GM23248 (cell line): ENCODE results near the gene MPG. TPM values are rescaled to one million over a fixed set of nuclear protein-coding genes. Genes with fewer than 3 reads are reported as not detected.

Experiments used
- DNase-seq: peaks from one replicate; pipeline ENCODE4 v3.0.0-alpha.2; 2015
- H2AFZ ChIP-seq: fragments of 200-600 bp; sonication (generic); 2 replicates; pipeline ENCODE4 v1.6.1; 2016; ENCODE audit warnings: antibody characterized with exemption
- H3F3A ChIP-seq: fragments of 200-600 bp; sonication (generic); 2 replicates; pipeline ENCODE4 v1.6.1; 2016; ENCODE audit warnings: mild to moderate bottlenecking, antibody characterized with exemption, mixed run types; ENCODE audit not compliant: insufficient read depth
- H3K27ac ChIP-seq: fragments of 200-600 bp; sonication (generic); 2 replicates; pipeline ENCODE4 v1.5.1; 2016; ENCODE audit warnings: mild to moderate bottlenecking
- H3K27me3 ChIP-seq: fragments of 200-600 bp; sonication (generic); replicated peaks from 2 replicates; pipeline ENCODE4 v1.6.1; 2016; ENCODE audit warnings: mild to moderate bottlenecking; ENCODE audit not compliant: insufficient read depth
- H3K36me3 ChIP-seq: fragments of 200-600 bp; sonication (generic); 2 replicates; pipeline ENCODE4 v1.6.1; 2016; ENCODE audit warnings: low read depth, mild to moderate bottlenecking
- H3K4me1 ChIP-seq: fragments of 200-600 bp; sonication (generic); 2 replicates; pipeline ENCODE4 v1.6.1; 2016; ENCODE audit warnings: mild to moderate bottlenecking; ENCODE audit not compliant: insufficient read depth
- H3K4me2 ChIP-seq: fragments of 200-600 bp; sonication (generic); one replicate; pipeline ENCODE4 v1.6.1; 2016; ENCODE audit warnings: mild to moderate bottlenecking; ENCODE audit not compliant: unreplicated experiment
- H3K4me3 ChIP-seq: fragments of 200-600 bp; sonication (generic); 2 replicates; pipeline ENCODE4 v1.5.1; 2016; ENCODE audit warnings: mild to moderate bottlenecking
- H3K79me2 ChIP-seq: fragments of 200-600 bp; sonication (generic); 2 replicates; pipeline ENCODE4 v1.6.1; 2016; ENCODE audit warnings: mild to moderate bottlenecking; ENCODE audit not compliant: insufficient read depth
- H3K9ac ChIP-seq: fragments of 200-600 bp; sonication (generic); 2 replicates; pipeline ENCODE4 v1.6.1; 2016; ENCODE audit warnings: mild to moderate bottlenecking
- H3K9me2 ChIP-seq: fragments of 200-600 bp; sonication (generic); 2 replicates; pipeline ENCODE4 v1.6.1; 2016; ENCODE audit warnings: mixed run types, mild to moderate bottlenecking, moderate library complexity; ENCODE audit not compliant: insufficient read depth
- H3K9me3 ChIP-seq: fragments of 200-600 bp; sonication (generic); one replicate; pipeline ENCODE4 v1.6.1; 2017; ENCODE audit warnings: low read depth
- H4K20me1 ChIP-seq: fragments of 200-600 bp; sonication (generic); 2 replicates; pipeline ENCODE4 v1.6.0; 2016; ENCODE audit not compliant: insufficient read depth
- EZH2 ChIP-seq: fragments of 200-600 bp; sonication (generic); IDR thresholded peaks from 2 replicates; pipeline ENCODE4 v1.6.1; 2018; ENCODE audit warnings: antibody characterized with exemption, mild to moderate bottlenecking; ENCODE audit not compliant: insufficient read depth, poor library complexity, severe bottlenecking
- EZH2phosphoT487 ChIP-seq: fragments of 200-600 bp; sonication (generic); IDR thresholded peaks from 2 replicates; pipeline ENCODE4 v1.6.1; 2018; ENCODE audit warnings: antibody characterized with exemption, moderate library complexity, mild to moderate bottlenecking, low read depth; ENCODE audit not compliant: insufficient read depth
- WGBS, 2 experiments: methylation state at CpG; one replicate each; pipeline ENCODE4 v1.1.6; 2015 to 2017; ENCODE audit warnings: low lambda C conversion rate in 2 of 2, low coverage in 1 of 2; ENCODE audit errors: missing lambda C conversion rate in 2 of 2; 5-methylcytosine and 5-hydroxymethylcytosine counted together
- in situ Hi-C: fragments of 300-500 bp; cut with MboI; formaldehyde crosslinking; loops from 2 replicates; pipeline ENCODE4 v1.15.0; 2020
- polyA plus RNA-seq: library from polyadenylated mRNA; unstranded; fragments of >200 nt; fragmentation: Nextera tagmentation; extraction: Ambion mirVana; gene quantifications from 2 replicates; pipeline ENCODE4 v1.2.1, GENCODE V29; 2016
- total RNA-seq: library from RNA; depleted of rRNA; stranded (reverse); fragments of >200 nt; shearing (Covaris generic); gene quantifications from 2 replicates; pipeline ENCODE4 v1.2.3, GENCODE V29; 2014

The MPG gene
- total and polyA plus RNA-seq, 2 experiments from 2014 or later: 134 to 222 TPM

- peaks cover 3% of the 10 kb centered on the region; the same call in 1 of the 2 replicates for H3K36me3 ChIP-seq
- H3K4me3 ChIP-seq: no peak overlapping the region
- H3K79me2 ChIP-seq: peaks cover 37% of the 10 kb centered on the region
- no peak for TF ChIP-seq EZH2
- no peak for TF ChIP-seq EZH2phosphoT487
- H3K9ac ChIP-seq: no peak overlapping the region
- DNase-seq: no peak
- H3K9me2 ChIP-seq: no peaks in the 10 kb centered on the region
- H2AFZ ChIP-seq: no peak overlapping the region
- no peak overlapping the region for H3K27ac ChIP-seq
- no peaks in the 10 kb centered on the region for H3F3A ChIP-seq
- no peaks in the 10 kb centered on the region for H3K4me1 ChIP-seq
- no peaks in the 10 kb centered on the region for H3K9me3 ChIP-seq
- H3K27me3 ChIP-seq: no peaks in the 10 kb centered on the region
- 91 to 97% methylated on average over 3 of the region's 3 CpGs for WGBS, 2 experiments
- H3K4me2 ChIP-seq: no peak overlapping the region
- in situ Hi-C loops: no loop called here
- no peaks in the 10 kb centered on the region for H4K20me1 ChIP-seq
These were observed 47.0 kb downstream of the MPG start for GRCh38 chr16:125011-125410.

- Histone ChIP-seq H3K27ac (no peak overlapping the region), H3K4me3 (no peak overlapping the region), H3K9me2 (no peaks in the 10 kb centered on the region), H3K4me2 (no peak overlapping the region), H3K79me2 (peaks cover 60% of the 10 kb centered on the region), H3K9me3 (no peaks in the 10 kb centered on the region), H3K4me1 (no peaks in the 10 kb centered on the region), H4K20me1 (peaks cover 4% of the 10 kb centered on the region; the same call in 1 of the 2 replicates), H3F3A (no peaks in the 10 kb centered on the region), H3K9ac (no peak overlapping the region), H3K27me3 (no peaks in the 10 kb centered on the region), H3K36me3 (no peaks in the 10 kb centered on the region), H2AFZ (no peak overlapping the region)
- in situ Hi-C loops: no loop called here
- DNase-seq: no peak
- WGBS, 2 experiments: 92 to 97% methylated on average over 2 of the region's 2 CpGs
- no peak for TF ChIP-seq EZH2phosphoT487
- TF ChIP-seq EZH2: no peak
These were observed 51.0 kb downstream of the MPG start for GRCh38 chr16:129075-129474.

GRCh38 chr16:130533-131173 is 52.6 kb downstream of the MPG start:
- WGBS, 2 experiments: 97 to 98% methylated on average over 15 of the region's 15 CpGs

GRCh38 chr16:132120-132519 is 54.1 kb downstream of the MPG start:
- WGBS, 2 experiments: 93 to 95% methylated on average over 7 of the region's 7 CpGs
- no peak for TF ChIP-seq EZH2phosphoT487
- TF ChIP-seq EZH2: no peak
- no peak overlapping the region for H2AFZ ChIP-seq

More at GRCh38 chr16:130533-131173, 52.6 kb downstream of the MPG start:
- no peak overlapping the region for H3K27ac ChIP-seq
- H3K36me3 ChIP-seq: no peaks in the 10 kb centered on the region
- in situ Hi-C loops: no loop called here
- H3K4me2 ChIP-seq: no peak overlapping the region
- H2AFZ ChIP-seq: no peak overlapping the region
- no peak overlapping the region for H3K4me3 ChIP-seq
- H3K4me1 ChIP-seq: no peaks in the 10 kb centered on the region
- no peaks in the 10 kb centered on the region for H3K9me3 ChIP-seq
- H3F3A ChIP-seq: no peaks in the 10 kb centered on the region
- no peak for DNase-seq
- no peak overlapping the region for H3K9ac ChIP-seq
- H4K20me1 ChIP-seq: peaks cover 7% of the 10 kb centered on the region; the same call in 1 of the 2 replicates
- TF ChIP-seq EZH2phosphoT487 (no peak), EZH2 (no peak)
- H3K27me3 ChIP-seq: no peaks in the 10 kb centered on the region
- H3K9me2 ChIP-seq: no peaks in the 10 kb centered on the region
- peaks cover 73% of the 10 kb centered on the region for H3K79me2 ChIP-seq

More at GRCh38 chr16:132120-132519, 54.1 kb downstream of the MPG start:
- H3K9me2 ChIP-seq: no peaks in the 10 kb centered on the region
- in situ Hi-C loops: no loop called here
- H3K79me2 ChIP-seq: peaks cover 87% of the 10 kb centered on the region
- no peaks in the 10 kb centered on the region for H3K9me3 ChIP-seq
- H3K27me3 ChIP-seq: no peaks in the 10 kb centered on the region
- H3K27ac ChIP-seq: no peak overlapping the region
- H3F3A ChIP-seq: no peaks in the 10 kb centered on the region
- DNase-seq: no peak
- H3K4me2 ChIP-seq: no peak overlapping the region
- peaks cover 7% of the 10 kb centered on the region; the same call in 1 of the 2 replicates for H4K20me1 ChIP-seq
- H3K36me3 ChIP-seq: no peaks in the 10 kb centered on the region
- 0 out of 2 replicates have a peak, but pooled peaks cover under 1% of the 10 kb centered on the region for H3K4me1 ChIP-seq
- H3K4me3 ChIP-seq: no peak overlapping the region
- no peak overlapping the region for H3K9ac ChIP-seq
